Lower leg skin (tissue), 4 donors: ENCODE results near the gene BEX3. TPM values are rescaled to one million over a fixed set of nuclear protein-coding genes. Genes with fewer than 3 reads are reported as not detected.

Experiments used
- DNase-seq, 2 donors: peaks; one replicate each; pipeline ENCODE4 v3.0.0-alpha.2; 2019; ENCODE audit warnings: low spot score in 2 of 2
- H3K4me3 ChIP-seq: fragments of 200-600 bp; sonication (generic); 2 replicates; pipeline ENCODE4 v1.5.1; 2017; ENCODE audit warnings: mild to moderate bottlenecking, low read depth; ENCODE audit not compliant: poor library complexity, severe bottlenecking
- CTCF ChIP-seq, 3 donors: fragments of 450-650 bp; IDR thresholded peaks; one replicate each; pipeline ENCODE4 v1.5.1; 2016; ENCODE audit warnings: antibody characterized with exemption in 3 of 3, mild to moderate bottlenecking in 3 of 3, moderate library complexity in 2 of 3
- POLR2A ChIP-seq, 2 donors: fragments of 450-650 bp; IDR thresholded peaks; one replicate each; pipeline ENCODE4 v1.6.1; 2016 to 2017; ENCODE audit warnings: antibody characterized with exemption in 2 of 2, mild to moderate bottlenecking in 1 of 2, moderate library complexity in 1 of 2
- WGBS, 2 donors: methylation state at CpG; one replicate each; pipeline ENCODE4 v1.1.5; 2018; 5-methylcytosine and 5-hydroxymethylcytosine counted together
- intact Hi-C: fragments of 100-400 bp; cut with DNase I; formaldehyde crosslinking; loops from one replicate; pipeline ENCODE4 v1.15.0; 2023; ENCODE audit warnings: low total_unique reads
- total RNA-seq, 4 donors: library from RNA; depleted of rRNA; stranded (reverse); fragments of >200 nt; gene quantifications; one replicate each; pipeline ENCODE4 v1.1.0, GENCODE V29; 2016

BEX3 gene
- total RNA-seq, 4 donors from 2014 or later: 41.4 to 66.6 (median 57.3) TPM

DNA sequence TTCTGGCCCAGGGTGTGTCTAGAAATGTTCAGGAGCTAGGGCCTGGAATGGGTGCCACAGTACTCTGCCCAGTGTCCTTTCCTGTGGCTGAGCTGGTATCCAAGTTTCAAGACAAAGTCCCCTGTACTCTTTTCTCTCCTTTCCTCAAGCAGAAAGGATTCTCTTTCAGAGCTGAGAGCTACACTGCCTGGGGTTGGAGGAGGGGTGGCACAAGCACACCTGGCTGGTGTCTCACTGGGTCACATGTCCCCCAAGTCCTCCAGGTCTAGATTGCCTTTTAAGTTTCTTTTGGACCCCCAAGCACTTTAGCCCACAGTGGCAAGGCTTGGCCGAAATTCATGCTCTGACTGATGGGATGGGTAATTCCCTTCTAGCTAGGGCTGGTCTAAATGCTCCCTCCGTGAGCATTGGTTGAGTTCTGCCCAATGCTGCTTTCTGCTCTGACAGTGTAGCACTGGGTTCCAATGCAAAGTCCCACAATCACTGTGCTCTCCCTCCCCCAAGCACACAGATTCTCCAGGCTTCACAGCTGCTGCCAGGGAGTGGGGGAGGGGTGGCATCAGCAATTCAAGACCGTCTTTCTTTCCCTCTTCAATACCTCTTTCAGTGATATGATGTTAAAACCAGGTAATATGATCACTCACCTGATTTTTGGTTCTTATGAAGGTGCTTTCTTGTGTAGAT, 47.8 kb downstream of the BEX3 start:
- DNase-seq: no peak
- intact Hi-C loops: no loop called here
- WGBS, 2 donors: 68 to 97% methylated on average over 3 of the region's 3 CpGs
- no peak overlapping the region for H3K4me3 ChIP-seq
- TF ChIP-seq POLR2A (IDR thresholded peaks at IDR 0.05) (no peak), CTCF (IDR thresholded peaks at IDR 0.05) (no peak)

Other genes with a start within 250 kb of the BEX3 start
- gene BEX4, start 161.4 kb upstream of the BEX3 start, total RNA-seq: 10 to 100 TPM; 15.1 to 32.9 (median 25.7) TPM
- gene TCEAL8, start 121.4 kb upstream of the BEX3 start, total RNA-seq: 10 to 100 TPM; 38.4 to 54.6 (median 47.9) TPM
- not detected for gene TCEAL5, start 99.8 kb upstream of the BEX3 start, total RNA-seq
- gene BEX2, start 65.5 kb upstream of the BEX3 start, total RNA-seq: 10 to 100 TPM; 12.2 to 24.4 (median 18.8) TPM
- gene TCEAL7, start 46.3 kb upstream of the BEX3 start, total RNA-seq: 1 to 10 TPM in 3 of 4 donors, not detected in 1; 1.8 to 4.0 (median 2.4) TPM
- 10 to 100 TPM; 24.3 to 37.7 (median 27.5) TPM for gene TCEAL9, start 20.0 kb upstream of the BEX3 start, total RNA-seq
- gene RAB40A, start 143.0 kb downstream of the BEX3 start, total RNA-seq: under 1 TPM; 0.13 to 0.84 (median 0.38) TPM
- gene TCEAL4, start 209.0 kb downstream of the BEX3 start, total RNA-seq: 10 to 100 TPM; 63.7 to 98.8 (median 80.4) TPM
- gene TCEAL3, start 231.4 kb downstream of the BEX3 start, total RNA-seq: 10 to 100 TPM; 18.4 to 21.5 (median 19.5) TPM